Activated CD4-positive, alpha-beta T cell treated with anti-CD3 and anti-CD28 coated beads, Interleukin-2, amount 50 U/mL, for 24 hours (primary cell): ENCODE results near the gene ASNS.

Experiments
- DNase-seq, 2 donors: peaks; one replicate each; pipeline ENCODE4 v3.0.0-alpha.2; 2020; ENCODE audit warnings: low read depth in 1 of 2, low spot score in 1 of 2

Gene ASNS

DNA sequence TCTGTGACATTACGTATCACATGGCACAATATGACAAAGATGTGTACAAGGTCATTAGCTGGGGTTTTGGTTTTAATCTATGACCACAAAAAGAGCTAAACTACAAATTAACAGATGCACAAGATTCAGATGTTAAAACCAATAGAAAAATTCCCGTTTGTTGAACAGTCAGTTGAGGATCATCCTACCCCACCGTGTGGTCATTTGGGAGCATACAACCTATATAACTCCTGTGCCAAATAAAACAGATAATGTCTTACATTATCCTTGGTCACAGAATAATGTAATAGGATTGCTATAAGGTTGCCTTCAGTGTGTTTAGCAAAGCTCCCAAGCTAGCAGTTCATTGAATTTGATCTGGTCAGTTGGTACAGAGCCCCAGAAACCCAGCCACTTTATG is 28.2 kb downstream of the ASNS start:
- DNase-seq = no peak

DNA sequence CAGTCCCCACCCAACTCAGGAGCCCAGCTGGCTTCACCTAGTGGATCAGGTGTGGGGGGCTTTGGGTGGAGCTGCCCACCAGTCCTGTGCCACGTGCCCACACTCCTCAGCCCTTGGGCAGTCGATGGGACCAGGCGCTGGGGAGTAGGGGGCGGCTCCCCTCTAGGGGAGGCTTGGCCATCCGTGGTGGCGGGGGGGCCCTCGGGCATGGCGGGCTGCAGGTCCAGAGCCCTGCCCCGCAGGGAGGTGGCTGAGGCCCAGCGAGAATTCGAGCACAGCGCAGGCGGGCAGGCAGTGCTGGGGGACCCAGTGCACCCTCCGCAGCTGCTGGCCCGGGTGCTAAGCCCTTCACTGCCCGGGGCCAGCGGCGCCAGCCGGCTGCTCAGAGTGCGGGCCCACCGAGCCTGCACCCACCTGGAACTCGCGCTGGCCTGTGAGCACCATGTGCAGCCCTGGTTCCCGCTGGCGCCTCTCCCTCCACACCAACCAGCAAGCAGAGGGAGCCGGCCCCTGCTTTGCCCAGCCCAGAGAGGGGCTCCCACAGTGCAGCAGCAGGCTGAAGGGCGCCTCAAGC is 29.3 kb downstream of the ASNS start:
- DNase-seq = no peak

DNA sequence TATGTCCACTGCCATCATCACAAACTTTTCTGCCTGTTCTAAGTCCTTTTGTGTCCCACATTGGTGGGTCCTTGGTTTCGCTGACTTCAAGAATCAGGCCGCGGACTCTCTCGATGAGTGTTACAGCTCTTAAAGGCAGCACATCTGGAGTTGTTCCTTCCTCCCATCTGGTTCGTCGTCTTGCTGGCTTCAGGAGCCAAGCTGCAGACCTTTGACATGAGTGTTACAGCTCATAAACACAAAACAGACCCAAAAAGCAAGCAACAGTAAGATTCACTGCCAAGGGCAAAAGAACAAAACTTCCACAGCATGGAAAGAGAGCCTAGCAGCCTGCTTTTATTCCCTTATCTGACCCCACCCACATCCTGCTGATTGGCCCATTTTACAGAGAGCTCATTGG is 30.2 kb downstream of the ASNS start:
- DNase-seq = no peak

DNA sequence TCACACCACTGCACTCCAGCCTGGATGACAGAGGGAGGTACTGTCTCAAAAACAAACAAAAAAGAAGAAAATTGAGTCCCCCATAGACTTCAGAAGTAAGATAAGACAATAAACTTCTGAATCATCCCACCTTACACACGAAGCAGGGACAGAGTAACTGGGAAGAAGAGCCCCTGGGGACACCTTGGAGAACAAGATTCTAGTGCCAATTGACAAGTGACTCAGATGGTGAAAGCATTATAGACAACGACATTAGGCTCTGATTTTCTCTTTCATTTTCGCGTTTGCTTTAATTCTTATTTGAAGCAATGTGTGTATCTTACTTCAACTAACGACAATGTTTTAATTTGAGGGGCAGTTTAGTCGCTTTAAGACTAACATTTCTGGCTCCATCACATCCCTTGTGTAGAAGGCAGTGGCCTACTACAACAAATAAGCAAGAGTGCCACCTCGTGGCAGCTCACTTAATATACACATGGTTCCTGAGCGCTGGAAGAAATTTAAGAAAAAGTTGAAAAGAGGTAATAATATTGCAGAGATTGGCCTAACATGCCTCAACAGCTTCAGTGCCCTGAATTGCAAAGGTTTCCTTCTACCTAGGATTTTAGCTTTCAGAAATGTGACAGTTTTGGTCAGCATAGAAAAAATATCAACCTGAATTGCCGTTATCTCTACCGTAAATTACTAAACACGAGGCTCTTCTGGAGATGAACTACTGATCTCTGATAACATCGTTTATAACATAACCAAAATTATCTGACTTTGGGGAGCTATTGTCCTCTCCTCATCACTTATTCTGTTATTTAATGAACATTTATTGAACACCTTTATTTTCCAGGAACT is 36.7 kb downstream of the ASNS start:
- DNase-seq = peak; percentile 13 to 42

DNA sequence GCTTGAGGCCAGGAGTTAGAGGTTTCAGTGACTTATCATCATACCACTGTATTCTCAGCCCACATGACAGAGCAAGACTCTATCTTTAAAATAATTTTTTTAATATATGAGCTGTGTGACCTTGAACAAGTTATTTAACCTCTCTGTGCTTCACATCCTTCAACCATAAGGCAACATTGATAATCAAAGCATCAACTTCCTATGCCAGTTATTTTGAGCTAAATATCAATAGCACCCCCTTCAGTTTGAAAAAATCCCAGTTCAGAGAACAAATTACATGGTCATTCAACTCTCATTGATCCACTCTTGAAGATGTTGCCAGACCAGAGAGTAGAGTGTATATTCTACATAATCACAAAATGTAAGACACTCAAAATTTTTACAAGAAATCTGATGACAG is 53.0 kb downstream of the ASNS start:
- DNase-seq = no peak

DNA sequence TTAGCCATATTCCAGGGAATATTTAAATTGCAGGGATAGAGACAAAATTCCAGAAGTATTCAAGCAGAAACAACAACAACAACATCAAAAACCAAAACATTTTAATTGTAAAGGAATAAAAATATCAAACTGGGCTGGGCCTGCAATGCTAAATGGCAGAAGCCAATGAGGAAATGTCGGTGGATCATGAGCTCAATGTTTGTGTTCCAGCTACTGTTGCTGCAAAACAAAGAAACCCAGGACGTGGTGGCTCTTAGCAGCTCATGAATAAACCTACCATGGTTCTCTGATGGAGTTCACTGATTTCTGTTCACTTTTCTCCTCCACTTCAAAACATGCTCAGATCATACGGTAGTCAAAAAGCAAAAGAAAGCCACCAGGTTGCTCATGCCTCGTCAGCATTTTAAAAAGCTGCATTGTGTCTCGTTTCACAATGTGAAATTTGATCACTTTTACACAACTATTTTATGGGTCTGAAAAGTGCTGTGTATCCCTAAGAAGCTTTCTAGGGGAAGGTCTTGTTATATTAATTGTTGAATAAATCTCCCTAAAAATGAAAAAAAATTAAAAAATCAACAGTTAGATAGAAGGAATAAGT is 54.0 kb downstream of the ASNS start:
- DNase-seq = no peak
